ENCODE data around the gene CDC42BPB. TPM values are rescaled to one million over a fixed set of nuclear protein-coding genes. Genes with fewer than 3 reads are reported as not detected.

Gene CDC42BPB
- total RNA-seq, 1 experiment from 2014 or later, result 1.6 TPM

DNA sequence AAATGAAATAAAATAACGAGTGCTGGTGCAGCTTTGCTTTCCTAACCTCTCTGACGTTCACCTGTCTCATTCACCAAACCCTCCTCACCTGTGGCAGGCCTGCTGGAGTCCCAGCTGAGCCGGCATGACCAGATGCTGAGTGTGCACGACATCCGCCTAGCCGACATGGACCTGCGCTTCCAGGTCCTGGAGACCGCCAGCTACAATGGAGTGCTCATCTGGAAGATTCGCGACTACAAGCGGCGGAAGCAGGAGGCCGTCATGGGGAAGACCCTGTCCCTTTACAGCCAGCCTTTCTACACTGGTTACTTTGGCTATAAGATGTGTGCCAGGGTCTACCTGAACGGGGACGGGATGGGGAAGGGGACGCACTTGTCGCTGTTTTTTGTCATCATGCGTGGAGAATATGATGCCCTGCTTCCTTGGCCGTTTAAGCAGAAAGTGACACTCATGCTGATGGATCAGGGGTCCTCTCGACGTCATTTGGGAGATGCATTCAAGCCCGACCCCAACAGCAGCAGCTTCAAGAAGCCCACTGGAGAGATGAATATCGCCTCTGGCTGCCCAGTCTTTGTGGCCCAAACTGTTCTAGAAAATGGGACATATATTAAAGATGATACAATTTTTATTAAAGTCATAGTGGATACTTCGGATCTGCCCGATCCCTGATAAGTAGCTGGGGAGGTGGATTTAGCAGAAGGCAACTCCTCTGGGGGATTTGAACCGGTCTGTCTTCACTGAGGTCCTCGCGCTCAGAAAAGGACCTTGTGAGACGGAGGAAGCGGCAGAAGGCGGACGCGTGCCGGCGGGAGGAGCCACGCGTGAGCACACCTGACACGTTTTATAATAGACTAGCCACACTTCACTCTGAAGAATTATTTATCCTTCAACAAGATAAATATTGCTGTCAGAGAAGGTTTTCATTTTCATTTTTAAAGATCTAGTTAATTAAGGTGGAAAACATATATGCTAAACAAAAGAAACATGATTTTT, 151.9 kb downstream of the CDC42BPB start:
- H3K27me3 ChIP-seq (ENCODE audit: low read length), result no peaks in the 10 kb centered on the region
- no peaks in the 10 kb centered on the region for H3K9me2 ChIP-seq (replicated peaks; ENCODE audit: insufficient read depth, low read length)
- H4K20me1 ChIP-seq (ENCODE audit: insufficient read depth, low read depth, low read length), result no peaks in the 10 kb centered on the region
- peaks cover 35% of the 10 kb centered on the region for H3K4me1 ChIP-seq (ENCODE audit: low read length)
- H3K4me3 ChIP-seq (ENCODE audit: low read length), result no peak overlapping the region
- DNase-seq, result no peak
- H3K9me3 ChIP-seq (ENCODE audit: low read length), result no peaks in the 10 kb centered on the region
- H3K79me2 ChIP-seq (ENCODE audit: low read length), result peaks cover 25% of the 10 kb centered on the region
- peak overlapping the region; percentile 31; the same call in 1 of the 2 replicates for H3K27ac ChIP-seq (ENCODE audit: low read length)
- H3K4me2 ChIP-seq (ENCODE audit: low read depth, low read length, poor library complexity, severe bottlenecking), result no peak overlapping the region
- peaks cover 47% of the 10 kb centered on the region for H3K36me3 ChIP-seq (ENCODE audit: insufficient read depth, low read length)
- H2AFZ ChIP-seq (ENCODE audit: low read length), result no peak overlapping the region
- H3K9ac ChIP-seq (ENCODE audit: low read length), result no peak overlapping the region

DNA sequence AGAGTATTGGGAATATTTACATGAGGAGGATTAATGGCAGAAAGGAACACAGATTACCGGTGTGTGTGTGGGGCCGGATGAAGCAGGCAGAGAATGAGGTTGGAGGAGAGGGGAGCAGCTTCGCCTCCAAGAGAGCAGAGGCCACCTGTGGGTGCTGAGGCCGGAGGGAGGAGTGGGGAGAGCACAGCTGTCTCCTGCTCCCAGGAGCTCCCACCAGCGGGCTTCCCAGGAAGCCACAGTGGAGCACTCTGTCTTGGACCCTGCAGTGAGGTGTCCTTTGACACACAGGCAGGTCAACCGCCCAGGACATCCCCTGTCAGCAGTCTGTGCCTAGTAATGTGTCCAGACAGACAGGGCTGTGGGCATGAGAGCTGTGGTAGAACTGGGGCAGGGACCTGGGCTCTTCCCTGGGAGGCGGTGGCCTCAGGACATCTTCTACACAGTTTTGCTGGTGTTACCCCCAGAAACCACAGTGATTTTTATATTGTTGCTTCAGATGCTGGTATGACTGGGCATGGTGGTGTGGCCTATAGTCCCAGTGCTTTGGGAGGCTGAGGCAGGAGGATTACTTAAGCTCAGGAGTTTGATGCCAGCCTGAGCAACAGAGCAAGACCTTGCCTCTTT, 153.3 kb downstream of the CDC42BPB start:
- H3K4me2 ChIP-seq (ENCODE audit: low read depth, low read length, poor library complexity, severe bottlenecking), result no peak overlapping the region
- no peaks in the 10 kb centered on the region for H4K20me1 ChIP-seq (ENCODE audit: insufficient read depth, low read depth, low read length)
- no peaks in the 10 kb centered on the region for H3K9me2 ChIP-seq (replicated peaks; ENCODE audit: insufficient read depth, low read length)
- H2AFZ ChIP-seq (ENCODE audit: low read length), result no peak overlapping the region
- H3K9me3 ChIP-seq (ENCODE audit: low read length), result no peaks in the 10 kb centered on the region
- peaks cover 25% of the 10 kb centered on the region for H3K79me2 ChIP-seq (ENCODE audit: low read length)
- no peaks in the 10 kb centered on the region for H3K27me3 ChIP-seq (ENCODE audit: low read length)
- H3K4me3 ChIP-seq (ENCODE audit: low read length), result no peak overlapping the region
- peaks cover 50% of the 10 kb centered on the region for H3K36me3 ChIP-seq (ENCODE audit: insufficient read depth, low read length)
- no peak overlapping the region for H3K9ac ChIP-seq (ENCODE audit: low read length)
- H3K27ac ChIP-seq (ENCODE audit: low read length), result peak overlapping the region; percentile 93
- DNase-seq, result no peak
- H3K4me1 ChIP-seq (ENCODE audit: low read length), result peaks cover 43% of the 10 kb centered on the region

DNA sequence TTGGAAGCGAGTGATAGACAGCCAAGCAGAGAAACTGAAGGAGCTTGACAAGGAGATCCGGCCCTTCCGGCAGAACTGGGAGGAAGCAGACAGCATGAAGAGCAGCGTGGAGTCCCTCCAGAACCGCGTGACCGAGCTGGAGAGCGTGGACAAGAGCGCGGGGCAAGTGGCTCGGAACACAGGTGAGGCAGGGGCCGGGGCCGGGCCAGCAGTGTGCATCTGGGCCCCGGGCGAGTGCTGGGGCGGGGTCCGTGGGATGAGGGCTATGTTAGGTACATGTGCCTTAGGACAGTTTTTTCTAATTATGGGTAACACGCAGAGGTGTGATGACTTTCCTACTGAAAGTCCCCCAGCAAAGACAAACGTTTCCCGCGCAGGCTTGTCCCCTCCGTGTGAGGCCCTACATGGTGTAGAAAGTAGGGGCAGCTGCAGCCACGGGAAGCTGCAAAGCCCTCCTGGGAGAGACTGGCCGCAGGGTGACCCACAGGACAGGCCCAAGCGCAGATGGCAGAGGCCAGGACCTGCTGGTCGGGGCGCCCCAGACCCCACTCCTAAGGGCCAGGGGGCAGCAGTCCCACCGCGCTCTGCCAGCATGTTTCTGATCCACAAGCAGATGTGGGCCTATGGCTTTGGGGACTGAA, 154.0 kb downstream of the CDC42BPB start:
- DNase-seq, result no peak
- no peak overlapping the region for H2AFZ ChIP-seq (ENCODE audit: low read length)
- no peaks in the 10 kb centered on the region for H3K9me3 ChIP-seq (ENCODE audit: low read length)
- H3K9me2 ChIP-seq (replicated peaks; ENCODE audit: insufficient read depth, low read length), result no peaks in the 10 kb centered on the region
- H3K79me2 ChIP-seq (ENCODE audit: low read length), result peaks cover 25% of the 10 kb centered on the region
- no peaks in the 10 kb centered on the region for H3K27me3 ChIP-seq (ENCODE audit: low read length)
- no peaks in the 10 kb centered on the region for H4K20me1 ChIP-seq (ENCODE audit: insufficient read depth, low read depth, low read length)
- H3K4me3 ChIP-seq (ENCODE audit: low read length), result no peak overlapping the region
- peak overlapping the region; percentile 93 for H3K27ac ChIP-seq (ENCODE audit: low read length)
- H3K9ac ChIP-seq (ENCODE audit: low read length), result peak overlapping the region; percentile 74
- H3K36me3 ChIP-seq (ENCODE audit: insufficient read depth, low read length), result peaks cover 55% of the 10 kb centered on the region
- no peak overlapping the region for H3K4me2 ChIP-seq (ENCODE audit: low read depth, low read length, poor library complexity, severe bottlenecking)
- peaks cover 49% of the 10 kb centered on the region for H3K4me1 ChIP-seq (ENCODE audit: low read length)

DNA sequence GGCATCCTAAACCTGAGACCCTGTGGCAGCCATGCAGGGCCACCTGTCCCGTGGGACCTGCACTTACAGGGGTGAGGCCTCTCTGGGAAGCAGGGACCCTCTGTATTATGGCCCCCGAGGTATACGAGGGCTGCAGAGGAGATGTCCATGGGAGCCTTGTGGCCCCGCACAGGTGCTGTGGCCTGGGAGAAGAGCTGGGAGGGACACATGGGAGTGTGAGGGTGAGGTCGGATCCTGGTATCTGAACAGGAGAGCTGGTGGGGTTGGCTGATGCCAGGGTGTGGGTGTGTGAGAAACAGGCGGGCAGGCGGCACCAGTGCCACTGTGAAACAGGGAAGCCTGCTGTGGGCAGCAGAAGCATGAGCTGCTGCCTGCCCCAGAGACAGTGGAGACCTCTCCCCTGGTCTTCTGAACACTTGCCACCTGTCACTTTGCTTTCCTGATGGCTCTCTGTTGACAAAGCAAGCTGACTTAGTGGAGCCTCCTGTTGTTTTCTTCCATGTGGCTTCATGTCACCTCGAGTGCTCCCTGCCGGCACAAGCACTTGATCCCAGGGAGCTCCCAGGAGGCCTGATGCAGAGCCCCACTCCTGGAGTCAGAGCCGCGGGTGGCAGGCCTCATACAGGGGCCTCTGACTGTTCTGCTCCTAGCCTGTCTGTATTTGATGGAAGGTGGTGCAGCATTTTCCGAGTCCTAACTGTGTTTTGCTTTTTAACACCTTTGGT, 154.7 kb downstream of the CDC42BPB start:
- Histone ChIP-seq H3K4me3 (ENCODE audit: low read length) (peak overlapping the region; percentile 30; the same call in 1 of the 2 replicates), H4K20me1 (ENCODE audit: insufficient read depth, low read depth, low read length) (no peaks in the 10 kb centered on the region), H3K27ac (ENCODE audit: low read length) (peak overlapping the region; percentile 93), H3K27me3 (ENCODE audit: low read length) (no peaks in the 10 kb centered on the region), H3K9ac (ENCODE audit: low read length) (peak overlapping the region; percentile 74), H2AFZ (ENCODE audit: low read length) (no peak overlapping the region), H3K4me2 (ENCODE audit: low read depth, low read length, poor library complexity, severe bottlenecking) (peak overlapping the region; percentile 73), H3K36me3 (ENCODE audit: insufficient read depth, low read length) (peaks cover 51% of the 10 kb centered on the region), H3K4me1 (ENCODE audit: low read length) (peaks cover 56% of the 10 kb centered on the region), H3K79me2 (ENCODE audit: low read length) (peaks cover 28% of the 10 kb centered on the region), H3K9me3 (ENCODE audit: low read length) (no peaks in the 10 kb centered on the region), H3K9me2 (replicated peaks; ENCODE audit: insufficient read depth, low read length) (no peaks in the 10 kb centered on the region)
- DNase-seq, result no peak

DNA sequence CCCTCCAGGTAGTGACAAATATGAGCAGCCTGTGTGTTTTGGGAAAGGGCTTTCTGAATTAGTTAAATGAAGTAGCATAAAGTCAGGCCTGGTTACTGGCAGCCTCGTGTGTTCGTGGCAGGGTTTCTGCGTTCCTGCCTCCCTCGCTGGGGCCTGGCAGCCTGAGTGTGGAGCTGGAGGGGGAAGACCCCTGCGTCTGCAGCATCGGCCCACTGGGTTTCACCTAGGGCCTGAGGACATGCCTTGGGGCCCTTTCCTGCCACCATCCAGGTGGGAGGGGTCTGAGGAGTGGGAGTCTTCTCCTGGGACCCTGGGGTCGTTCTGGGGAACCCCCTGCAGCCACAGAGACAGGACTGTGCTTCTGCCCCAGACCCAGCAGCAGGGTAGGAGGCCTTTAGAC, 155.3 kb downstream of the CDC42BPB start:
- Histone ChIP-seq H3K9ac (ENCODE audit: low read length) (peak overlapping the region; percentile 74), H3K9me3 (ENCODE audit: low read length) (no peaks in the 10 kb centered on the region), H3K4me3 (ENCODE audit: low read length) (peak overlapping the region; percentile 30), H3K36me3 (ENCODE audit: insufficient read depth, low read length) (peaks cover 52% of the 10 kb centered on the region), H3K9me2 (replicated peaks; ENCODE audit: insufficient read depth, low read length) (no peaks in the 10 kb centered on the region), H3K4me1 (ENCODE audit: low read length) (peaks cover 62% of the 10 kb centered on the region), H3K27me3 (ENCODE audit: low read length) (no peaks in the 10 kb centered on the region), H3K4me2 (ENCODE audit: low read depth, low read length, poor library complexity, severe bottlenecking) (peak overlapping the region; percentile 73), H2AFZ (ENCODE audit: low read length) (no peak overlapping the region), H3K79me2 (ENCODE audit: low read length) (peaks cover 29% of the 10 kb centered on the region), H4K20me1 (ENCODE audit: insufficient read depth, low read depth, low read length) (no peaks in the 10 kb centered on the region), H3K27ac (ENCODE audit: low read length) (peak overlapping the region; percentile 93)
- no peak for DNase-seq

DNA sequence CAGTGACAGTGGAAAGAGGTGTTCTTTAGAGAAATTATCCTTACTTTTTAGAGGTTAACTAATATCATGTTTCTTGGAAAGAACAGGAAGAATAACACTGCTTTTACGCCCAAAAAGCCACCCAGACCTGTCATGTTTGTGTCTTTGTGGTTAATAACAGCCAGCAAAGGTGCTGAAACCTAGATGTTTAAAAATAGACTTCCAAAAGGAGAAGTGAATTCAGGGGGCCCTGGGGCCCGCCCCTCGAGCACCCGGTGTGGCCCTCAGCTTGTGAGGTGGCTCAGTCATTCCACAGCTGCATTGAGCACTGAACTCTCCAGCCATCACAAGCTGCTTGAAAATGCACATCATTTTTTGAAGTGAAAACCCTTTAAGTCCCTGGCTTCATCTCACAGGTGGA, 155.7 kb downstream of the CDC42BPB start:
- DNase-seq, result peak; percentile 97
- Histone ChIP-seq H3K4me2 (ENCODE audit: low read depth, low read length, poor library complexity, severe bottlenecking) (peak overlapping the region; percentile 73), H3K4me3 (ENCODE audit: low read length) (peak overlapping the region; percentile 53), H3K9ac (ENCODE audit: low read length) (peak overlapping the region; percentile 74), H3K9me3 (ENCODE audit: low read length) (no peaks in the 10 kb centered on the region), H4K20me1 (ENCODE audit: insufficient read depth, low read depth, low read length) (no peaks in the 10 kb centered on the region), H3K9me2 (replicated peaks; ENCODE audit: insufficient read depth, low read length) (no peaks in the 10 kb centered on the region), H3K4me1 (ENCODE audit: low read length) (peaks cover 67% of the 10 kb centered on the region), H3K27ac (ENCODE audit: low read length) (peak overlapping the region; percentile 93), H3K79me2 (ENCODE audit: low read length) (peaks cover 27% of the 10 kb centered on the region), H2AFZ (ENCODE audit: low read length) (no peak overlapping the region), H3K27me3 (ENCODE audit: low read length) (no peaks in the 10 kb centered on the region), H3K36me3 (ENCODE audit: insufficient read depth, low read length) (peaks cover 50% of the 10 kb centered on the region)

DNA sequence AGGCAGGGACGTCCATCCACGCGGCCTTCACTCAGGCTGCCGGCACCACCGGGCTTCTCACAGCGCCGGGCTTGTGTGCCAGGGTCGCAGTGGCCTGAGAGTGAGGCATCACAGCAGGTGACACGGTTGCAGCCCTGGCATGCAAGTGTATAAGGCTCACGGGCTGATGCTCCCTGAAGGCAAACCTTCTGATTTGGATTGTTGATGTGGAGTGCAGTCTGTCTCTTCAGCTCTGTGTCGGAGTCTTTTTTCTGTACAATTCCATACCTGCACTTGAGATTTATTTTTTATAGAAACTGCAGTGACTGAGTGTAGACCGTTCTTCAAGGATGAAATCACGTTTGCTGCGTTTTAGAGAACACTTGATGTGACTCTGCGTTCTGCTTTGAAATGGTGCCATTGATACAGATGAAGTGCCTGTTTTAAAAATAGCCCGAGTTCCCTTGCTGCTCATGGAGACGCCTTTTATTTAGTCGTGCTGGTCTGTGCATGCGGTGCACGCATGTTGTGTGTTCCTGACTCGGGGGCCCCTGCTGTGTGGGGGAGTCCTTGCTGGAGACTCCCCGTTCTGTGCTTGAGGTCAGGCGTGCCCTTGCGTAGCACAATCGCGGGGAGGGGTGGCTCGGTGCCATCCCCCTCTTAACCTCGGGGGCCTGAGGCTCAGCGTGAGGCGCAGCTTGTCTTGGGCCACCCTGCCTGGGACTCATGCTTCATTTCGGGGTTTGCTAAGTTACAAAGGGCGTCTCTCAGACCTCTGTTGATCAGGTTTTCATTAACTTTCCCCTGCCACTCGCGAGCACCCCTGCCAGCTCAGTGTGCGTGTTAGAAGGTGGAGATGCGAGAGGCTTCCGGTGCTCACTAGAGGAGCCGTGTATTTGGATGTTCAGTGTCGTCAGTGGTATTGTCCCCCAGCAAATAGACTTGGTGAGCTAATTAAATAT, 156.4 kb downstream of the CDC42BPB start:
- peak overlapping the region; percentile 72 for H3K9ac ChIP-seq (ENCODE audit: low read length)
- no peak overlapping the region for H2AFZ ChIP-seq (ENCODE audit: low read length)
- H3K4me3 ChIP-seq (ENCODE audit: low read length), result peak overlapping the region; percentile 53
- H3K36me3 ChIP-seq (ENCODE audit: insufficient read depth, low read length), result peaks cover 48% of the 10 kb centered on the region
- H4K20me1 ChIP-seq (ENCODE audit: insufficient read depth, low read depth, low read length), result no peaks in the 10 kb centered on the region
- peak overlapping the region; percentile 73 for H3K4me2 ChIP-seq (ENCODE audit: low read depth, low read length, poor library complexity, severe bottlenecking)
- H3K79me2 ChIP-seq (ENCODE audit: low read length), result peaks cover 32% of the 10 kb centered on the region
- no peaks in the 10 kb centered on the region for H3K9me2 ChIP-seq (replicated peaks; ENCODE audit: insufficient read depth, low read length)
- peak overlapping the region; percentile 93 for H3K27ac ChIP-seq (ENCODE audit: low read length)
- no peaks in the 10 kb centered on the region for H3K9me3 ChIP-seq (ENCODE audit: low read length)
- peak; percentile 82 for DNase-seq
- peaks cover 74% of the 10 kb centered on the region for H3K4me1 ChIP-seq (ENCODE audit: low read length)
- H3K27me3 ChIP-seq (ENCODE audit: low read length), result no peaks in the 10 kb centered on the region
